ENCODE measurements around the gene PDZD7. TPM values are rescaled to one million over a fixed set of nuclear protein-coding genes. Genes with fewer than 3 reads are reported as not detected.

The PDZD7 gene
- total and polyA plus RNA-seq, 9 of the 15 experiments (the other 6 are each of a cell fraction or from before 2014, with no cell fraction given) = 0.04 to 0.24 (median 0.08) TPM; not detected in 3

DNA sequence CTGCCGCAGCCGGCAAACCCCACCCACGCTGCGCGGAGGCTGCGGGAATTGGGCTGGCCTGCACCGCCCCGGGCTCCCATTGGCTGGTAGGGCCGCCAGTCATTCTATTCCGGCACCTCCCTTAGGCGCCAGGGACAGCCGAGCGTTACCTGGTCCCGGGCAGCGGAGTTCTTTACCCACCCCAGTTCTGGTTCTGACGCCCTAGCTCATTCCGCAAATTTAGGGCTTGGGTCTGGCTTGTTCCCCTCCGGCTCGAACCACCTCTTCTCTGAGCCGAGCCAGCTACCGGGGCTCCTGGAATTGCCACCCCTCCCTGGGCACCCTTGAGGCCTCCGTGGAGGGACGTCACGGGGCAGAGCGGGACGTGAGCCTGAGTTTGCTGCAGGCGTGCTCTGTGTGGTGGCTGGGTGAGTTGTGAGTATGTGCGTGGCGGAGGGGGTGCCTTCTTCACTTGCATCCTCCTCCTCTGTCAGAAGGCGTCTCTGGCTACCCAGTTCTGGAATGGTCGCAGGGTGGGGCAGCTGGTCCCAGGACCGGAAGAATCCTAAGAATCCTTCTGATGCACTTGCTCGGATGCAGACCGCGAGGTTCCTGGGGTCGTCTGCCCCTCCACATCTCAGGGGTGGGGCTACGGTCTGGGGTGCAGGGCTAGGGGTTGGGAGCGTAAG lies at the start of gene PDZD7, which contains the start of gene SFXN3 (continued):
- no peak for TF ChIP-seq ZBTB12 (CRISPR knock-in tag; IDR thresholded peaks at IDR 0.05)
- no peak for TF ChIP-seq IFI16 (CRISPR knock-in tag; IDR thresholded peaks at IDR 0.05)
- TF ChIP-seq NEUROD1 (IDR thresholded peaks at IDR 0.05; ENCODE audit: borderline replicate concordance, low read depth, low read length, partially characterized antibody) = peak; percentile 38
- peak; percentile 4 for TF ChIP-seq MEIS2 (IDR thresholded peaks at IDR 0.05; ENCODE audit: partially characterized antibody)
- TF ChIP-seq MBD2 (IDR thresholded peaks at IDR 0.05; ENCODE audit: borderline replicate concordance, low read depth) = peak; percentile 87
- peak; percentile 75 for TF ChIP-seq CHD2 (IDR thresholded peaks at IDR 0.05; ENCODE audit: low read depth, low read length)
- TF ChIP-seq KLF13 (tag; IDR thresholded peaks at IDR 0.05; ENCODE audit: borderline replicate concordance, low read depth) = no peak
- TF ChIP-seq KAT8 (IDR thresholded peaks at IDR 0.05; ENCODE audit: low read depth) = no peak
- TF ChIP-seq KDM5B (IDR thresholded peaks at IDR 0.05; ENCODE audit: insufficient replicate concordance, low read depth, low read length) = peak; percentile 1
- no peak for TF ChIP-seq MBD1 (CRISPR knock-in tag; IDR thresholded peaks at IDR 0.05)
- TF ChIP-seq PKNOX1 (IDR thresholded peaks at IDR 0.05) = peak; percentile 99
- TF ChIP-seq NRF1 (conservative IDR thresholded peaks at IDR 0.05 in 1 of 2, IDR thresholded peaks at IDR 0.05 in 1 of 2) = peak; percentile 87 to 90
- TF ChIP-seq MCM2 (IDR thresholded peaks at IDR 0.05; ENCODE audit: low read depth) = no peak
- TF ChIP-seq, protein P1, sequence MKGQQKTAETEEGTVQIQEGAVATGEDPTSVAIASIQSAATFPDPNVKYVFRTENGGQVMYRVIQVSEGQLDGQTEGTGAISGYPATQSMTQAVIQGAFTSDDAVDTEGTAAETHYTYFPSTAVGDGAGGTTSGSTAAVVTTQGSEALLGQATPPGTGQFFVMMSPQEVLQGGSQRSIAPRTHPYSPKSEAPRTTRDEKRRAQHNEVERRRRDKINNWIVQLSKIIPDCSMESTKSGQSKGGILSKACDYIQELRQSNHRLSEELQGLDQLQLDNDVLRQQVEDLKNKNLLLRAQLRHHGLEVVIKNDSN (CRISPR knock-in tag; IDR thresholded peaks at IDR 0.05) = no peak
- TF ChIP-seq CSDE1 (IDR thresholded peaks at IDR 0.05) = no peak
- TF ChIP-seq CBX3 (IDR thresholded peaks at IDR 0.05; ENCODE audit: borderline replicate concordance in 1 of 2, low read length in 2 of 2) = no peak
- TF ChIP-seq ATF1 (CRISPR knock-in tag; IDR thresholded peaks at IDR 0.05) = no peak
- peak; percentile 40; the same call in 1 of the 2 replicates for TF ChIP-seq ATF1 (tag; IDR thresholded peaks at IDR 0.05)
- no peak for TF ChIP-seq RBBP5 (IDR thresholded peaks at IDR 0.05; ENCODE audit: borderline replicate concordance, insufficient read depth, low read length, poor library complexity, severe bottlenecking)
- TF ChIP-seq ZNF121 (CRISPR knock-in tag; conservative IDR thresholded peaks at IDR 0.05) = no peak
- no peak for TF ChIP-seq BDP1 (IDR thresholded peaks at IDR 0.05; ENCODE audit: insufficient read depth, insufficient read length)
- TF ChIP-seq RFX1 (IDR thresholded peaks at IDR 0.05) = no peak
- no peak for TF ChIP-seq ZNF584 (CRISPR knock-in tag; IDR thresholded peaks at IDR 0.05; ENCODE audit: low read depth)
- peak; percentile 80 for TF ChIP-seq EGR1 (conservative IDR thresholded peaks at IDR 0.05)
- TF ChIP-seq NR2C1 (IDR thresholded peaks at IDR 0.05) = no peak
- no peak for TF ChIP-seq NR2C1 (tag; IDR thresholded peaks at IDR 0.05)
- TF ChIP-seq ESRRA (IDR thresholded peaks at IDR 0.05; ENCODE audit: borderline replicate concordance, low read depth) = peak; percentile 15; the same call in 1 of the 2 replicates
